ENCODE results near the gene TEX13D.
"Not testable (repeated sequence)": the region's sequence is repeated elsewhere in the genome, so short reads cannot be mapped to it uniquely, and the experiment has no call there.

TEX13D gene
- long read RNA-seq, donor 1: 0 reads
- long read RNA-seq, donor 2: 0 reads
- long read RNA-seq, donor 3: 0 reads
- long read RNA-seq, donor 4: 0 reads
- long read RNA-seq, donor 5: 0 reads
- long read RNA-seq, donor 6: 0 reads
- long read RNA-seq, donor 7, partial matches to known transcripts: 70 of 70 reads
- long read RNA-seq, donor 7, other reads (novel, unspliced or antisense): 0 of 70 reads
- long read RNA-seq, donor 8: 0 reads

DNA sequence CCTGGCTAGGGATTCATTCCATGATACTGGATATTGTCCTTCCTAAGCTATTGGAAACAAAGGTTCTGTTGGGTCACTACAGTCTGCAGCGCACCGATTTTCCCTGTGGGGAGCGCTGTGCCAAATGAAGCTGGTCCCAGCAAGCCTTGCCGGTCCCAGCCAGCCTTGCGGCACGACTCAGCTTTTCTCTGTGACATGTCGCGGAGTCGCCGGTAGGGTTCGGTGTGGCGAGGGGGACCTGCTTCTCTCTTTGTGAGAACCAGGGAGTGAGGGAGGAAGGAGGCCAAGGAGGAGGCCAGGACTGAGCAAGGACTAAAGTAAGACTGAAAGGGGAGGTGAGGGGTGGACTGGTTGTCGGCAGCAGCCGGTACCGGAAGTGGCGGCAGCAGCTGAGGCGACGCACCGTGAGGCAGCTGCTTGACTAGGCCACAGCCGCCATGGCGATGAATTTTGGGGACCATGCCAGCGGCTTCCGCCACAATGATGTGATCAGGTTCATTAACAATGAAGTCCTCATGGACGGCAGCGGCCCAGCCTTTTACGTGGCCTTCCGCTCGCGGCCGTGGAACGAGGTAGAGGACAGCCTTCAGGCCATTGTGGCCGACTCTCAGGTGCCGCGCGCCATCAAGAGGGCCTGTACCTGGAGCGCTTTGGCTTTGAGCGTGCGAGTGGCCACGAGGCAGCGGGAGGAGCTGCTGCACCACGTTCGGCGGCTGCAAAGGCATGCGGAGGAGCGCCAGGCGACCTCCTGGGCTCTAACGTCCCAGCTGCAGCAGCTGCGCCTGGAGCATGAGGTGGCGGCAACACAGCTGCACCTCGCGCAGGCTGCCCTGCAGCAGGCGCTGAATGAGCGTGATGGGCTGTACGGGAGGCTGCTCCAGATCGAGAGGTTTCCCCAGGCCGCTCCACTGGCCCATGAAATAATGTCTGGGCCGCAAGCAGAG is at the start of gene TEX13D:
TEX13D (plus strand) TSS at position 180 of the 944 bp plus-strand sequence; CDS start at position 438, 258 bp downstream.
- no peak for DNase-seq

- DNase-seq: no peak
These were observed 43.0 kb upstream of the TEX13D start for GRCh38 chrX:124289443-124289842.

GRCh38 chrX:124293810-124294209 is 38.6 kb upstream of the TEX13D start:
- DNase-seq: no peak

GRCh38 chrX:124299323-124299722 is 33.1 kb upstream of the TEX13D start:
- not testable (repeated sequence) for DNase-seq

- DNase-seq: no peak
These were observed 32.1 kb upstream of the TEX13D start for GRCh38 chrX:124300405-124300804.

GRCh38 chrX:124307253-124307907 is 25.1 kb upstream of the TEX13D start:
- no peak for DNase-seq

DNA sequence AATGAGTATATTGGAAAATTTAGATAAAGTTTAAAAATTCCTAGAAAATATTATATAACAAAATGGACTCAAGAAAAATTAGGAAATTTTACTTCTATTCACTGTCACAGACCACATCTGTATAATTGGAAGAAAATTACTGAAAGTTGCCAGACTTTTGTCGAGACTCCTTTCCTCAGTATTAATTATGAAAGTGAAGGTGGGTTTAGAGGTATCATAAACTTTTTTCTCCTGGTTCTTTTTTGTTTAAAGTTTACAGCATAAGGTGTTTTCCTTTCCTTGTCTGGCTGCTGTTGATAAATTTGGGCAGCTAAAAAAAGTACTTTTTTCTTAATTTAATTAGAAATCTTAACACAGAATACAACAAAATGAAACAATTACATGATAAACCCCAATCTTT is 6.7 kb upstream of the TEX13D start:
- no peak for DNase-seq

GRCh38 chrX:124328765-124329164 is 3.7 kb upstream of the TEX13D start:
- DNase-seq: no peak

GRCh38 chrX:124333862-124334261 is 1.4 kb downstream of the TEX13D start:
- no peak for DNase-seq

- DNase-seq: not testable (repeated sequence)
These were observed 2.1 kb downstream of the TEX13D start for GRCh38 chrX:124334555-124334954.

- DNase-seq: no peak
These were observed 3.1 kb downstream of the TEX13D start for GRCh38 chrX:124335598-124335997.

DNA sequence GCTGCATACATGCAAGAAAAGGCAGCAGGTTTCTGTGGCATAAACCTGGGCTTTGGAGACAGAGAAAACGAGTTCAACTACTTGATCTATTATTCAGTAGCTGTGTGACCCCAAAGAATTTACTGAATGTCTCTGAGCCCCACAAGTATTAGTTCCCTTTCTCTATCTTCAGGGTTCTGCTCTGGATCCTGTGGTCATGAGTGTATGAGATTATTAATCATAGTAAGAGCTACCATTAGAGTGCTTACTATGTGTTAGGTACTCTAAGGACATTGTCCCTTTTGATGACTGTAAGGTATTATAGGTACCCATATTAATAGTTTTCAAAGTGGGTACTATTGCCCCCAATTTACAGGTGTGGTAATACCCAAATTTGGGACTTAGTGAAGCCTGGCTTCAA is 5.5 kb downstream of the TEX13D start:
- DNase-seq: no peak

DNA sequence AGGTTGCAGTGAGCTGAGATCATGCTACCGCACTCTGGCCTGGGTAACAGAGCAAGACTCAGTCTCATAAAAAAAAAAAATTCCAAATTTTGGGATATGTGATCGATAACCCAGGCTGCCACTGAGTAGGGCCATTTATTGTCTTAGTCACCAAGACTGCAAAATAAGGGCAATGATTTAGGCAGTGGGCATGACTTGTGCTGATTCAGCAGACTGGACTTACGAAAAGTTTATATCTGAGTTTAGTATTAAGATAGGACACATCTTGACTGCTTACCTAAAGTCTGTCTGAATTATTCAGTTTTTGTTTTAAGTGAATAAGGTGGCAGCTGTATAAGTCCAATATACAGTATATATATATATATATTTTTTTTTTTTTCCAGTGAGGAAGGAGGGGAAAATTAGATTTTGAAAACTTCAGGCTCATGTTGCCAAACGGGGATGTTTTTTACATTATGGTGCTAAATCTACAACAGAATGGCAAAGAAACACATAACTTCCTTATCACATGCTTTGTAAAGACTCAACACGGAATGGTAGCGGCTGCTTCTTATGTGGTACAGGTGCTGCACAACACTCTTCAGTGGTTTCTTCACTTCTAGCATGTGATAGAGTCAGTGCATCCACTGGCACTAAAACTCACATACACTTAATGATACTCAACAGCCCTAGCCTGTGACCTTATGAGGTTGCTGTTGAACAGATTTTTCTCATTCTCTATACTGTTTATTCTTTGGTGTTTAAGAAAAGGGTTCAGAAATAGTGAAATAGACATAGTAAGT is 6.5 kb downstream of the TEX13D start:
- no peak for DNase-seq

GRCh38 chrX:124341396-124342132 is 9.1 kb downstream of the TEX13D start:
- DNase-seq: no peak

DNA sequence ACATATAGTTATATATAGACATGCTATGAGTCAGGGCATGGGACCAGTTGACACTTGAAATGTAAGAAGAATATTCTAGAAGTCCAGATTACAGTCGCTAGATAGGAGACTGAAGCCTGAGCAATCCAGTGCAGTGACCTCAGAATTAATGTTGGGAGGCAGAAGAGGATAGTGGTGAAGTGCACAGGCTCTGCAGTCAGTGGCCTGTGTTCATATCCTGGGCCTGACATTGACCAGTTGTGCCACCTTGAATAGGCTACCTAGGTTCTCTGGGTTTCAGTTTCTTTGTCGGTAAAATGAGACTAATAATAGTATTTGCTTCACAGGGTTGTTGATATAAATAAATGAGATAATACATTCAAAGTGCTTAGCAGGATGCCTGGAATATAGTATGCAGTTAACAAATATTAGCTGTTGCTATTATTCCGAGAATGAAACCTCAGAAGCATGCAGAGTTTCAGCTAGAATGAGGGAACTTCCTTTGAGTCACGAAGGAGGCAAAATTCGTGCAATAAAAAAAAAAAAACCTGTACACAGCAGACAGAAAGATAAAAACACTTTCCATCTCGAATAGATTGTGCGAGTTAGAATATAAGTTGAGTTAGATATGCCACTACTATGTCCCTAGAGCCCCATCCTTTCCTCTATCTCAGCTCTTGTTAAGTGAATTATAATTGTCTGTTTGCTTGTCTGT is 9.9 kb downstream of the TEX13D start:
- DNase-seq: no peak

DNA sequence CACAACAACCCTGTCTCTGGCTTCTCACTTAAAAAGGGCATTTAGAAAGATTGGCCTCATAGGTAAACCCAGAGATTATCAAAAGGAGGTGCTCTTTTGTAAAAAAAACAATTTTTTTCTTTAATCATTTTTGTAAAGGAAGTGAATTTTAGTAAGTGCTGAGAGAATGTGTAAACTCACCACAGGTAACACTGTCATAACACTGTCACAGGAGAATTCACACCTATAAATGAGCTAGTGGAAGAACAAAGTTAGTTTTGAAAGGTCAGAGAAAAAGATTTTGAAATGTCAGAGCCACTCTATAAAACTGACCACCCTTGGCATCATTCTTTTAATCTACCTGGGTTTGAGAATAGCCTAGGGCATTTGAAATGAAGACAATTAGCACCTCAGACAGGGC is 10.6 kb downstream of the TEX13D start:
- no peak for DNase-seq

DNA sequence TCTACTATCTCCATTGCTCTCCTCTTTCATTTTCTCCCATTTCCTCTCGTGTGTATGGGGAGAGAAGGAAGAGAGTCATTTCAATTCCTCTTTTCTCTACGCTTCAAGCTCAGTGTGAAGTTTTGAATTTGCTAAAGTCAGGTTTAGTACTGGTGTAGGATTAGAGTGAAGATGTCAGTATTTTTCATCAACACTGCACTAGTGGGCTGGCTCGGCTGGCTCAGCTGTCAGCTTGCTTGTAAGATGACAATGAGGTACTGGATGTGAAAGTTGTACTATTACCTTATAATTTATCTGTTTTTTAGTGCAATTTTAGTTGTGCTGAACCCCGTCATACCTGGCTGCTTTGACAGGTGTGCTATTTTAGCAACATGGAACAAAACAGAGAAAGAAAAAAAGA is 11.8 kb downstream of the TEX13D start:
- no peak for DNase-seq

DNA sequence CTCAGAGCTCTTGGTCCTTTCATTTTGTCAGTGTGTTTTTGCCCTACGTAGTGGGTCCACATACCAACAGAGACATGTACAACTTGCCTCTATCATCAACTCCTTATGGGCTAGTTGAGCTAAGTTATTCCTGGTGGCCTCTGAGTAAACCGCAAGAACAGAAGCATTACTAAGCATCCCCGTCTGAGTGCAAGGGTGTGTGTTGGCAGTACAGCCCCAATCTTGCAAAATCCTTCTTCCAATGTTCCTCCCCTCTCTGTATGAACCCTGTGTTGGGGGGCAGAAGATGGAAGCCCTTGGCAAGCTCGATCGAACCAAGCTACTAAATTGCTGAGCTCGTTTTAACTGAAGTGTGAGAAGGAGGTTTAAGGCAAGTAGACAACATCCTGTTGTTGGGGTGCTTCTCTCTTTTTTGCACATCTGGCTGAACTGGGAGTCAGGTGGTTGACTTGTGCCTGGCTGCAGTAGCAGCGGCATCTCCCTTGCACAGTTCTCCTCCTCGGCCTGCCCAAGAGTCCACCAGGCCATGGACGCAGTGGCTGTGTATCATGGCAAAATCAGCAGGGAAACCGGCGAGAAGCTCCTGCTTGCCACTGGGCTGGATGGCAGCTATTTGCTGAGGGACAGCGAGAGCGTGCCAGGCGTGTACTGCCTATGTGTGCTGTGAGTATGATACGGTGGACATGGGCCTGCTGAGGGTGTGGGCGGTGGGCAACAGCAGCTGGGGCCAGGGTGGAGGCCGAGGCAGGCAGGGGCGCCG is 13.8 kb downstream of the TEX13D start, which contains the start of gene SH2D1A:
SH2D1A (plus strand) TSS at position 447 of the 760 bp plus-strand sequence; CDS start at position 527, 80 bp downstream.
- DNase-seq: no peak

- no peak for DNase-seq
These were observed 14.4 kb downstream of the TEX13D start for GRCh38 chrX:124346877-124347241.

DNA sequence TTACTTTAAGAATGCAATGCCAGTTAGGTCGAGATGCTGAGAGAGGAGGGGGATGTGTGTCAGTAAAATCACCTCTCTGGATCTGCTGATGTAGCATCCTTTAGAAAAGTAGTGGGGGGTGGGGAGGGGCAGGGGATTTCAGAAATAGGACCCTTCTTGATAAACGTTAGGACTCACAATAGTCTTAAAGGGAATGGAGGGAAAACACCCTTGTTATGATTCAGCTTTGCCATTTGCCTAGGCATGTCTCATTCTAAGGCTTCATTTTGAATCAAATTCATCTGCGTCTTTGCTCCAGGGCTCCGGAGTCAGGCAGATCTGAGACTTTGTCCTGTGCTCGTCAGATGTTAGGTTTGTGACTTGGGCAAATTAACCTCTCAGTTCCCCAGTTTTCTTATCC is 14.8 kb downstream of the TEX13D start:
- no peak for DNase-seq
